Measurements from ENCODE around the gene HIVEP3. TPM values are rescaled to one million over a fixed set of nuclear protein-coding genes. Genes with fewer than 3 reads are reported as not detected.

The HIVEP3 gene
- total RNA-seq, 2 donors from 2014 or later: 4.0 to 5.4 TPM

DNA sequence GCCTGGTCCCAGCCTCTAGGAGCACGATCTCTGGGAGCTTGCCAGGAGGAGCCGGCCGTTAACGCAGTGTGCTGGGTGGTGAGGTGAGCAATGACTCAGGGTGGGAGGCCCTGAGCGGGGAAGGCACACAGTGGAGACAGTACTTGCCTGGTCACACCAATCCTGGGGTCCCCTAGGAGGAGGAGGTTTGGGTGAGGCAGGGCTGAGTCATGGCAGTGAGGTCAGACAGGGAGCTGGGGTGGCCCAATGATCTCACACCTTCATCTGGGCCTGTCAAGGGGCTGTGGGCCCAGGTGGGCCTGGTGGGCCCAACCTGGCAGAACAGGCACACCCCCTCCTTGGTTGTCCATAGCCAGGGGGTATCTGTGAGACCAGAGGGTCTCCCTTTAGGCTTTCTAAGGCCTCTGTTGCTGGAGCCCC is 425.6 kb downstream of the HIVEP3 start:
- intact Hi-C loops (cut with DNase I, micrococcal nuclease): no loop called here
- DNase-seq (no peak), ATAC-seq (no peak)

DNA sequence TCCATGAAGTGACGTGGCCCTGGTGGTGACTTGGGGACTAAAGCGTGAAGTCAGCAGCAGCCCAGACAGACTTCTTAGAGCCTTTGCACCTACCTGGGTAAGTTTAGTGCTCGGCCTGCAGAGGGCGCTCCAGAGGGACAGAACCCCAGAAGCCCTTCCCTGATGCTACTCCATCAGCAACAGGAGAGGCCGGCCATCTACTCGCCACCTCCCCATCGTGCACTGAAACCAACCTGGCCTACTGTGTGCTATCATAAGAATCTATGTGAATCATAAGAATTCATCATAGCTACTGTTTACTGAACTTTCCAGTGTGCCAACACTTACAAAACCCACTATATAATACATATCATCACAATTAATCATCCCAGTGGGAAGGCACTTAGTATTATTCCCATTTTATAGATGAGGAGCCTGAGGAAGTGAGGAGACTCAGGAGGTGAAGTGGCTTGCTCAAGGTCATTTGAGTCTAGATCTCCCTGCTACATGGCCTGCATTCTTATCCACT is 426.3 kb downstream of the HIVEP3 start:
- ATAC-seq (peak; percentile 57), DNase-seq (peak in 1 of 2 donors; percentile 53)
- intact Hi-C loops (cut with DNase I, micrococcal nuclease): no loop called here

DNA sequence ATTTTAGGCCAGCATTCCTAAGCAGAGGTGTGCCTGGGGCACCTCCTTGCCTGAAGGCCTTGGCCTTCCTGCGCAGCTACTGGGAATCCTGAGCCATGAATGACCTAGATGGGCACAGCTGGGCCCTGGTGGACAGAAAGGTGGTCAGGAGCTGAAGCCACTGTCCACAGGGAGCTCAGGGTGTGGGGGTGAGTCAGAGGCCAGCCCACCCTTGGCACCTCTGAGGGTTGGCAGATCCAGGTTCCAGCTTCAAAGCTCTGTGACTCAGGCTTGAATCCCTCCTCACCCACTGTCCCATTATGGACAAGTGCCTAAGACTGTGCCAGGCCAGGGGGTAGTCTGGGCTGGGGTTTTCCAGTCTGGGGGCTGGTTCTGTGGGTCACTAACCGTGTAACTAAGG is 427.8 kb downstream of the HIVEP3 start:
- ATAC-seq: no peak
- DNase-seq: no peak
- intact Hi-C loops (cut with DNase I, micrococcal nuclease): no loop called here

DNA sequence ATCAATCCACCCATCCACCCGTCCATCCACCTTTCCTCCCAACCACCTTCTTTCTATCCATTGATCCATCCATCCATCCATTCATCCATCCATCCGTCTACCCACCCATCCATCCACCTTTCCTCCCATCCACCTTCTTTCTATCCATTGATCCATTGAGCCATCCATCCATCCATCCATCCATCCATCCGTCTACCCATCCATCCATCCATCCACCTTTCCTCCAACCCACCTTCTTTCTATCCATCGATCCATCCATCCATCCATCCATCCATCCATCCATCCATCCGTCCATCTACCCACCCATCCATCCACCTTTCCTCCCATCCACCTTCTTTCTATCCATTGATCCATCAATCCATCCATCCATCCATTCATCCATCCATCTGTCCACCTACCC is 429.2 kb downstream of the HIVEP3 start:
- DNase-seq (no peak), ATAC-seq (no peak)
- intact Hi-C loops (cut with DNase I, micrococcal nuclease): no loop called here

DNA sequence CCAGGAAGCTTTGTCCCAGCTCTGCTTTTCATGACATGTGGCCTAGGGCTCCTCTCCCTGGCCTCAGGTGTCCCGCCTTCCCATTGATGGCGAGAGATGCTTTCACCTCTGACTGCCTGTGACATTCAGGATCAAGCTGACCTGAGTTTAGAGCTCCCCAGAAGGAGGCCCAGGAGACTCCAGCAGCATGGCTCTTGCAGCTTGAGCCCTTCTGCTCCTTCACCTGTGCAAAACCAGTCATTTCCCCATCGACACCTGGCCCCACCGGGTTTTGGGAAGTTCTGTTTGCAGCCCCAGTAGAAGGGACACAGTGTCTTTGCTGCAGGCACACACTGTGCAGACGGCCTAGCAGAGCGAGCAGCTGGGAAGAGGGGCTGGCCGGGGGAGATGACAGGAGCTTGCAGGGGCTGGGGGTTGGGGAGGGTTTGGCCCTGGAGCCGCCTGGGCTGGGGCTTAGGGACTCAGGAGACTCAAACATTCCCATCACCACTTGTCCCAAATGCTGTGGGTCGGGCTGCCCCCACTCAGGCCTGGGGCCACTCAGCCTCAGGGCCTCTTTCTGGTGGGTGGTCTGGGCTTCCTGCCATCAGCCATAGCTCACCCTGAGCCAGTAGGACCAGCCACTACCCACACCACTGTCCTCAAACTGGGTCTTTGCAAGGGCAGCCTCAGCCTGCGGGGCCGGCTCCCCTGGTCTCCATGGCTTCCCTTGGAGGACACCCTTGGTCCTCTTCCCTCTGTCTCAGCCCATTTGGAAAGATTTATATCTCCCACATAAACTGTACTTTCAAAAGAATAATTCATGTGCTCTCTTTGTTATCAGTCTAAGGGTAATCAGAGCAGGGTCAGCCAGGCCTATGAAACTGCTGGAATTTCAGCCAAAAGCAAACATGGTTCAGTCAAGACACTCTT is 430.4 kb downstream of the HIVEP3 start:
- DNase-seq: no peak
- no peak for ATAC-seq
- intact Hi-C loops (cut with DNase I, micrococcal nuclease): no loop called here

DNA sequence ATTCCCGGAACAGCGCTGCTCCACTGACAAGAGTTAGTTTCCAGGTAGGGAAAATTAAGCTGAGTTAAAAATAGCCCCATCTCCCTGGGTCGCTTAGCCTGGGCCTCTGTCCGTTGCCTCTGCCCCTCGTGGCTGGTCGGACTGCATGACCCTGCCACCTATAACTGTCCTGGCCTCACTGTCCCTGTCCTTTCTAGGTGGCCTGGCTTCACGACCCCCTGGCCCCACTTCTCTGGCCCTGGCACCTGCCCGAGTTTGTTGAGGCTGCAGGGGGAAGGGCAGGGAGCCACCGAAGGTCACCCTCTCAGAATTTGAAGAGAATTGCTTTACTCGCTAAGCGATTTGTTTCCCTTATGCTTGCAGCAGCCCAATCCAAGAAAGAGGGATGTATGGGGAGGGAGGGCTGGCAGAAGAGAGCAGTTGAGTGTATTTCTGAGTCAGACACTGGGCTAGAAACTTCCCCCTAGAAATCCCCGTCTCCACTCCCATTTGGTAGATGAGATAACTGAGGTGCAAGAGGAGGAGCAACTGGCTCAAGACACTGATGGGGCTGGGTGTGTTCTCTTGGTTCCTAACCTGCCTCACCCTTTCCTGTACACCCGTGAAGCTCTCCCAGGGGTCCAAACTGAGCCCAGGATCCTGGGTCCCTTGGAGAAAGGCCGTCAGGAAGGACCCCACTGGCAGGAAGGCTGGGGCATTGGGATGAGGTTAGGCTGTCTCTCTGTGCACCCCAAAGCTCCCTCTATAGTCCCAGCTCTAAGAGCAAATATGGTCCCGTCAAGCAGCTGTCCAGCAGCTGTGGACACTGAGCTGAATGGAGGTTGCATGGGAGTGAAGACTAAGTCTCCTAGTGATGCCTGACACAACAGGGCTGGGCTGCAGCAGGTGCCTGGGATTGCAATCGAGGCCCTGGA is 431.3 kb downstream of the HIVEP3 start:
- DNase-seq (no peak), ATAC-seq (no peak)
- intact Hi-C loops (cut with DNase I, micrococcal nuclease): no loop called here

DNA sequence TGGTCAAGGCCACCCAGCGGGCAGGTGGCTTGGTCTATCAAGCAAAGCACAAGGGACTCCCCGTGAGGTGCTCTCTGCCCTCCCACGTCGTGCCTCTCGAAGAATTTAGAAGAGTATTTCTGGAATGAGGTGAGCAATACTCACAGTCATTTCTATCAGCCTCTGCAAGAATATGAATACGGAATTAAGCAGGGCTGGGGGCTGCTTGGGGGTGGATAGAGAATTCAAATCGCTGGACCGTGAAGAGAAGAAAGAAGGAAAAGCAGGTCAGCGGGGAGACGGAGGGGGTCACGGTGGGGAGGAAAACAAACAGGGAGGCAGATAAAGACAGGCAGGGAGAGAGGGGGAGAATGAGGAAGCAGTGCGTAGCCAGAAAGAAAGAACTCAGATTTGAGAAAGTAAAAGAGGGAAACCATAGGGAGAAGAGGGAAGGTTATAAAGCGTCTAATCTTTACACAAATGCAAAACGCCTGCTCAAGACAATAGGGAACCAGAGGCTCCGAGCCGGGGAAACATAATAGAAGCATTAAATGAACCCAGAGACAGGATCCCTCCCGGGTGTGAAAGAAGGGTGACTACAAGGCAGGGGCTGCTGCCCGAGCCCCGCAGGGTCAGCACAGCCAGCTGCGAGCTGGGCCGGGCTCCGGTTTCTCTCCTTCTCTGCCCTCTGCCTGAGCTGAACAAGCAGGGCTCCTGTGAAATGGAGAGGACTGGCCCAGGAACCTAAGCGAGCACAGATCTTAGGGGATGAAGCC is 432.2 kb downstream of the HIVEP3 start:
- ATAC-seq (no peak), DNase-seq (no peak)
- intact Hi-C loops (cut with DNase I, micrococcal nuclease): no loop called here

DNA sequence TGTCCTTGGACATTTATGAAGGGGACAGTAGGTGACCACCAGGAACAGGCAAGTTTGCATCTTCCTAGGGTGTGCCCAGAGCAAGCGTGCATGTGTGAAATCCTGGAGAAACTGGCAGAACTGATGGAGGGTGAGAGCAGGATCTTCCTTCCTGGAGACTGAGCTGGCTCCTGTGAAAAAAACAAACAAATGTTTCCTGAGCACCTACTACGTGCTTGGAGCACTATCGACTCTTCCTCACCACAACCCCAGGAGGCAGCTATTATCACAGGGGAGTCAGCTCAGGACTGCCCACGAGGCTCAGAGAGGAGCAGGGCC is 432.7 kb downstream of the HIVEP3 start:
- intact Hi-C loops (cut with DNase I, micrococcal nuclease): no loop called here
- ATAC-seq: no peak
- DNase-seq: no peak

DNA sequence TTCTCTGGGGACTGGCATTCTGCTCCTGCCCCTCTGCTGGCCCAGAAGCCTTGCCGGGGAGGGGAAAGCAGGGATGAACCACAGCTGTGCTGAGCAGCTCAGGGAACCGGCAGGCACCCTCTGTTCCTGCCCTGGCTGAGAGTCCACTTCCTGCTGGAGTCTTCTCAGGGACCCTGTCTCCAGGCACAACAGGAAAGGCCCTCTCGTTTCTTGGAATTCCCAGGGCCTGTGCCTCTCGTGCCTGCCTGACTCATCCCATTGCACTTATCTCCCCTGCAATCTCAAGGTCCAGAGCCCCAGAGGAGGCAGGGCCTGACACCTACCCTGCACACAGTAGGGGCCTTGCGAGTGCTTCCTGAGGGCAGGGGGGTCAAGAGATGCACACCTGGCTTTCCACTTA is 433.1 kb downstream of the HIVEP3 start:
- DNase-seq: no peak
- ATAC-seq: no peak
- intact Hi-C loops (cut with DNase I, micrococcal nuclease): no loop called here

DNA sequence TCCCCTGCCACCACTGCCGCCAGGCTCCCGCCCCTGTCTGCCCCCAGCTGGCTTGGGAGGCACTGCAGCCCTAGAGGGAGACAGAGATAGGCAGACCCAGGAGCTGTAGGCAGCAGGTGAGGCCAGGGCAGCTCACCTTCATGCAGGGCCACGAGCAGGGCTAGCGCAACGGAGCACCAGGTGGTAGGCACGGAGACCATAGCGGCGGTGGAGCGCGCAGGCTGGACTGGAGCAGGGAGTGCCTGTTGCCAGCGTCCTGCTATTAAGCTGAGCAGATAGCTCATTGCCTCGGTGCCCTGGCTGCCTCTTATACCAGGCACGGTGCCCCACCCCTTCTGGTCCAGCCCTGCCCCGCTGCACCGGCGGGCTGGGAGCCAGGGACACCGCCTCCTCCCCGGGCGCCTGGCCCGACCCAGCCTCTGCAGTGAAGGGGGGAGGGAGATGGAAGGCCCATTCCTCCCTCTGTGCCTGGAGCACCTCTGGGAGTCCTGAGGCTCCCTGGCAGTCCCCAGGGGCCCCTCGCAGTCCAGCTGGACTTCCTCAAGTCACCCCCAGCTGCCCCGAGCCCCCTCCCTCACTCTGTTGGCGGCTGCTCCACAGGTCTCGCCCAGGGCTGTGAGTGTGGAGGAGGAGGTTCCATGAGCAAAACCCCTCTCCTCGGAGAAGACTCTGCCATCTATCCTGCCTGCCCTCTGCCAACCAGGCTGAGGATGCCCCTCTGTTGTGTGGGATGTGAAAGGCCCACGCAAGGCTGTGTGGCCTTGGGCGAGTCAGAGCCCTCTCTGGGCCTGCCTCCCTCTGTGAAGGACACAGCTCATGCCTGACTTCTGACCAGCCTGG is 434.1 kb downstream of the HIVEP3 start, which contains the start of gene EDN2:
EDN2 (minus strand) TSS at position 282 of the 840 bp plus-strand sequence; CDS start at position 200, 82 bp downstream.
- intact Hi-C loops (cut with DNase I, micrococcal nuclease): no loop called here
- peak; percentile 87 for ATAC-seq
- peak; percentile 82 to 88 for DNase-seq

DNA sequence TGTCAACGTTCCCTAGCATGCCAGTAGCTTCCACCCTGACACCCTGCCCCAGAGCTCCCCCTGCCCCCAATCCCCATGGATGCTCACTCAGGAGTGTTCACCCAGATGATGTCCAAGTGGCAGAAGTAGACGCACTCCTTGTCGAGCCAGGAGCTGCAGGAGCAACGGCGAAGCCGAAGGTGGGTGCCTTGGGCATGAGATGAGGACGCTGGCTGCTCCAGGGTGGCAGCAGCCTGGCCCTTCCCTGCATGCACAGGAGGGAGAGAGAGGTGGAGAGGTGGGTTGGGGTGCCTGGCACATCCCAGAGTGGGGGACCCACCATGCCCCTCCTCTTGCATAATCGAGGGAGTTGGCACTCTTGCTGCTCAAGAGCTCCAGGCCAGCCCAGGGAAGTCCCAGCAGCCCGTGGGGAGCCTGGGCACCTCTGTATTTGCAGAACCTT is 434.7 kb downstream of the HIVEP3 start:
- ATAC-seq (no peak), DNase-seq (no peak)
- intact Hi-C loops (cut with DNase I, micrococcal nuclease): no loop called here

DNA sequence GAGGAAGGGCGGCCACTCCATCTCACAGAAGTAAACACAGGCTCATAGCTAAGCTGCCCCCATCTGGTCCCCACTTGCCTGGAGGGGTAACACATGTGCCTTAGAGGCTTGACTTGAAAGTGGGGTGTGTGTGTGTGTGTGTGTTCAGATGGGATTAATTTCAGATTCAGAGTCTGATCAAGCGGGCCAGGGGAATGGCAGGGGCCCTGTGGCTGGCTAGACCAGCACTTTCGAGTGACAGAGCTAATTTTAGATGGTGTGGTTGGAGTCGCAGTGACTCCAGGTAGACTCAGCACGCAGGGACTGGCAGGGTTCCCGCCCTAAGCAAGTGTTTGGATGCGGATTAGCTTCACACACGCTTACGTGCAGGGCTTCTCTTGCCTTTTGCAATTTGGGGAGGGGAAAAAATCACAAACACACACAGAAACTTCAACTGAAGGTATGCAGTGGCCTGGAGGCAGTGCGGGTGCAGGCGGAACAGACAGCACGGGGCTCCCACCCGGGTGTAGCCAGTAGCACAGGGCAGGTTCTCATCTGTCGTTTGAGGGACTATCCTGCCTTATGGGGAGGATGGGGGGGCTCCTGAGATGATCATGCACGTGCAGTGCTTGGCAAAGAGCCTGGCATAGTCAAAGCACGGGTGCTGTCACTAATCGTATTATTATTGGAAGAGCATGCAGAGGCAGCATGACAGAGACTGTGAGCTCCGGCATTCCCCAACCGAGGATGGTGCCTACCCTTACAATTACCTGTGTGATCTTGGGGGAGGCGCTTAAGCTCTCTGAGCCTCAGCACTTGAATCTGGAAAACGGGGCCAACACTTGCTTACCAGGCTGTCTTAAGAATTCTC is 435.5 kb downstream of the HIVEP3 start:
- no peak for ATAC-seq
- intact Hi-C loops (cut with DNase I, micrococcal nuclease): no loop called here
- DNase-seq: no peak

DNA sequence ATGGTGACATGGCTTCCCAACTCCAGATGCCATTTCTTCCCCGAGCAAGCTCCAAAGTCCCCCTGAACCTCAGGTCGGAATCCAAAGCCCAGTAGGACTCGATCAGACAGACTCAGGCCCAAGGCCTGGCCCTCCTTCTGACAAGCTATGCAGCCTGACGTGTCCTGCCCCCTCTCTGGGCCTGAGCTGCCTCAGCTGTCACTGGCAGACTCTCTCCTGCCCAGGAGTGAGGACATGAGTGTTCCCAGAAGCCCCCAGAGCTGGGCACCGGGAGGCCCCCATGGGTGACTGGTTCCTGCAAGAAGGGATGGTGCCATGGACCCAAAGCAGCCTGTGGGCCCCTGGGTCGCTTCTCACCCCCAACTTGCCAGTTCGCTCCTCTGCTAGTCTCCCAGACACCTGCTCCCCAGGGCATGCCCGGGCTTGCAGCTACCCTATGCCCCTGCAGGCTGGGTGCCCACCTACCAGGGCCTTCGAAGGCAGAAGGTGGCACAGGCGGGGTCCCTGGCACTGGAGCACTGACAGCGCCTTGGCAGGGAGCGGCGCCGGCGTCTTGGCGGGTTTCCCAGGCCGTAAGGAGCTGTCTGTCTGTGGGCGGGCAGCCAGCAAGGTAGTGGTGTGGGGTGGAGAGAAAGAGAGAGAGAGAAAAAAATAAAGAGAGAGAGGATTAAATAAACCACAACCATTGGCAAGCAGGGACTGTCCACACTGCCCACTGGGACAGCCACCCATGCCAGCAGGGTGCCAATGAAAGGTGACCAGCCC is 436.5 kb downstream of the HIVEP3 start:
- intact Hi-C loops (cut with DNase I, micrococcal nuclease): no loop called here
- peak; percentile 59 for ATAC-seq

DNA sequence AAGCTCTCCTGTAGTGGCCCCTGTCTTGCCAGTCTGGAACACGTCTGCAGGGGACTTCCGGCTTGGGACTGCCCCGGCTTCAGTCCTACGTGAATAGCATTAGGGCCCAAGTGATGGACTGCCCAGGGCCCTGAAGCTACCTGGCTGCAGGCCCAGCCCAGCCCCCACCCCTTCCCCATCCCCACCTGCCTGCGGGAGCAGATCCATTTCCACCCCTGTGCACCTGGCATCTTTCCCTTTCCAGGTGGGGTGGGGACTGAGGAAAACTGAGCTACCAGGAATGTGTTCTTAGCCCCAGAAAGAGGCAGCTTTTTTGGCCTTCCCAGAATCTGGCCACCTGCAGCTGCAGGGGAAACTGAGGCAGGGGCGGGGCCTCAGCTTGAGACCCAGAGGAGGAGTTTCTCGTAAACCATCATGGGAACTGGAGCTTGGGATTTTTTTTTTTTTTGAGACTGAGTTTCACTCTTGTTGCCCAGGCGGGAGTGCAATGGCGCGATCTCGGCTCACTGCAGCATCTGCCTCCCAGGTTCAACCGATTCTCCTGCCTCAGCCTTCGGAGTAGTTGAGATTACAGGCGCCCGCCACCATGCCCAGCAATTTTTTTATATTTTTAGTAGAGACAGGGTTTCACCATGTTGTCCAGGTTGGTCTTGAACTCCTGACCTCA is 437.5 kb downstream of the HIVEP3 start:
- intact Hi-C loops (cut with DNase I, micrococcal nuclease): no loop called here
- DNase-seq (no peak), ATAC-seq (no peak)

More for the DNA sequence above, 436.5 kb downstream of the HIVEP3 start:
- DNase-seq: peak; percentile 92

DNA sequence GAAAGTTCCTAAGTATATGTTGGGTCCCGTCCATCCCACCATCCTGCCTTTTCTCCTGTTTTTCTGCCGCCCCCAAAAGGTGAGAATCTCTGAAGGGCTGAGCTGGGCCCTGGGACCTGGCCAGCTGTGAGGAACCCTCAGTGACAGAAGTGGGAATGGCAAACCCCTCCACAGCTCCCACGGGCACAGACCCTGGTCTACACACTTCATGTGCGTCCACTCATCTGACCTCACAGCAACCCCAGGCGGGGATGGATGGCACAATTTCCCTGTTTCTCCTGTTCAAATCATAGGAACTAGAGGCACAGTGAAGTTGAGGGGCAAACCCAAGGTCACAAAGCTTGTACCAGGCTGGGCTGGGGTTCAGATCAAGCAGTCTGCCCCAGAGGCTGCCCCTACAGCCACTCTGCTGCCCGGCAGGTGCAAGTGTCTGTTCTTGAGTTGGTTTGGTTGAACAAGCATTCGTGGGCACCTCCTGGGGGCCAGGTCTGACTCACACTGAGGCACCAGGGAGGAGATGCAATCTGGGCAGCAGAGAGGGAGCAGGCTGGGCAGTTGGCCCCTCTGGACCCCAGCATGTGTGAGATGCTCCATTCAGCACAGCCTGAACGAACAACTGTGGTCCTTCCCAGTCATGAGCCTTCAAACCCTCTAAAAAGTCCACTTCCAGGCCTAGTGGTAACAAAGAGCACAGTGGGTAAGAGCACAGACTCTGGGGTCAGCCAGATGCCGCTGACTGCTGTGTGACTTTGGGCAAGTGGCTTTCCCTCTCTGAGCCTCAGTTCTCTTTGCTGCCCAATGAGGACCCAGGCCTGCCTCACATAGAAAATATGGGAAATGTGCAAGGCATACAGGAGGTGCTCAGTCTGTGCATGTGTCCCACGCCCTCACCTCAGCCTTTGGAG is 438.3 kb downstream of the HIVEP3 start:
- DNase-seq: no peak
- no peak for ATAC-seq
- intact Hi-C loops (cut with DNase I, micrococcal nuclease): no loop called here
